KMS-11 (cell line): Measurements from ENCODE around the gene MYO3B.

ENCODE experiments used
- H2AFZ ChIP-seq: fragments of 200-600 bp; sonication (generic); 2 replicates; pipeline ENCODE4 v1.6.1; 2016; ENCODE audit warnings: antibody characterized with exemption, mixed run types, low read depth
- H3K27ac ChIP-seq: fragments of 200-600 bp; sonication (generic); 2 replicates; pipeline ENCODE4 v1.6.1; 2016; ENCODE audit warnings: mild to moderate bottlenecking, mixed run types
- H3K27me3 ChIP-seq: fragments of 200-600 bp; sonication (generic); 2 replicates; pipeline ENCODE4 v1.6.1; 2017; ENCODE audit warnings: mild to moderate bottlenecking, low read depth, mixed run types, moderate library complexity; ENCODE audit not compliant: insufficient read depth
- H3K36me3 ChIP-seq: fragments of 200-600 bp; sonication (generic); 2 replicates; pipeline ENCODE4 v1.6.1; 2017; ENCODE audit warnings: mild to moderate bottlenecking, mixed run types; ENCODE audit not compliant: insufficient read depth
- H3K4me1 ChIP-seq: fragments of 200-600 bp; sonication (generic); 2 replicates; pipeline ENCODE4 v1.6.1; 2016; ENCODE audit warnings: mild to moderate bottlenecking, low read depth, mixed run types; ENCODE audit not compliant: poor library complexity, severe bottlenecking
- H3K4me2 ChIP-seq: fragments of 200-600 bp; sonication (generic); 2 replicates; pipeline ENCODE4 v1.7.0; 2016; ENCODE audit warnings: mild to moderate bottlenecking, mixed run types
- H3K4me3 ChIP-seq: fragments of 200-600 bp; sonication (generic); IDR thresholded peaks from 2 replicates; pipeline ENCODE4 v1.6.1; 2017; ENCODE audit warnings: low read depth, low read length, mixed read lengths; ENCODE audit not compliant: insufficient read depth
- H3K79me2 ChIP-seq: fragments of 200-600 bp; sonication (generic); 2 replicates; pipeline ENCODE4 v1.6.1; 2016; ENCODE audit warnings: low read depth, mixed run types; ENCODE audit not compliant: insufficient read depth
- H3K9ac ChIP-seq: fragments of 200-600 bp; sonication (generic); 2 replicates; pipeline ENCODE4 v1.6.1; 2016; ENCODE audit warnings: mild to moderate bottlenecking, mixed run types
- H4K20me1 ChIP-seq: fragments of 200-600 bp; sonication (generic); 2 replicates; pipeline ENCODE4 v1.6.1; 2016; ENCODE audit warnings: mild to moderate bottlenecking, mixed run types; ENCODE audit not compliant: insufficient read depth
- TF ChIP-seq, protein P1 (sequence below): fragments of 200-600 bp; sonication (generic); conservative IDR thresholded peaks from 2 replicates; pipeline ENCODE4 v1.6.1; 2017; ENCODE audit warnings: low read depth, mild to moderate bottlenecking, antibody characterized with exemption, low read length, moderate library complexity, mixed read lengths

Gene MYO3B

DNA sequence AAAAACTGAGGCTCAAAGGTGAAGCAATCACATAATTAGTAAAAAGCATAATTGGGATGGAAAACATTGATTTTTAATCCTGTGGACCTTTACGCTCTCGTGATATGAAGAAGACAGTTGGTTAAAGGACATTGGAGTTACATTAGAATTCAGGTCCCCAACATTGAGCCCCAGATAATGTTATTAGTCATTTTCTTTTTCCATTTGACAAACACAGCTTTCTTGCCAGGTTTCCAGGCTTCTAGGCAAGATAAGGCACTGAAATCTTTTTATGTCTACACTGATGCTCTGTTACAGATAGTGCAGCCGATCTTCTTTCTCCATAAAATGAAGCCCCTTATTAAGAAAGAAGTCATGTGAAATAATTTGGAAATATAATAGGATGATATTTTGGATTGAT is 38.5 kb downstream of the MYO3B start:
- Histone ChIP-seq H3K27ac (no peak overlapping the region), H3K27me3 (no peaks in the 10 kb centered on the region), H4K20me1 (no peaks in the 10 kb centered on the region), H3K9ac (no peak overlapping the region), H3K79me2 (no peaks in the 10 kb centered on the region), H3K4me3 (no peak overlapping the region), H3K4me2 (no peak overlapping the region), H2AFZ (no peak overlapping the region), H3K4me1 (no peaks in the 10 kb centered on the region), H3K36me3 (no peaks in the 10 kb centered on the region)
- TF ChIP-seq, protein P1, sequence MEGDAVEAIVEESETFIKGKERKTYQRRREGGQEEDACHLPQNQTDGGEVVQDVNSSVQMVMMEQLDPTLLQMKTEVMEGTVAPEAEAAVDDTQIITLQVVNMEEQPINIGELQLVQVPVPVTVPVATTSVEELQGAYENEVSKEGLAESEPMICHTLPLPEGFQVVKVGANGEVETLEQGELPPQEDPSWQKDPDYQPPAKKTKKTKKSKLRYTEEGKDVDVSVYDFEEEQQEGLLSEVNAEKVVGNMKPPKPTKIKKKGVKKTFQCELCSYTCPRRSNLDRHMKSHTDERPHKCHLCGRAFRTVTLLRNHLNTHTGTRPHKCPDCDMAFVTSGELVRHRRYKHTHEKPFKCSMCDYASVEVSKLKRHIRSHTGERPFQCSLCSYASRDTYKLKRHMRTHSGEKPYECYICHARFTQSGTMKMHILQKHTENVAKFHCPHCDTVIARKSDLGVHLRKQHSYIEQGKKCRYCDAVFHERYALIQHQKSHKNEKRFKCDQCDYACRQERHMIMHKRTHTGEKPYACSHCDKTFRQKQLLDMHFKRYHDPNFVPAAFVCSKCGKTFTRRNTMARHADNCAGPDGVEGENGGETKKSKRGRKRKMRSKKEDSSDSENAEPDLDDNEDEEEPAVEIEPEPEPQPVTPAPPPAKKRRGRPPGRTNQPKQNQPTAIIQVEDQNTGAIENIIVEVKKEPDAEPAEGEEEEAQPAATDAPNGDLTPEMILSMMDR, result no peak

DNA sequence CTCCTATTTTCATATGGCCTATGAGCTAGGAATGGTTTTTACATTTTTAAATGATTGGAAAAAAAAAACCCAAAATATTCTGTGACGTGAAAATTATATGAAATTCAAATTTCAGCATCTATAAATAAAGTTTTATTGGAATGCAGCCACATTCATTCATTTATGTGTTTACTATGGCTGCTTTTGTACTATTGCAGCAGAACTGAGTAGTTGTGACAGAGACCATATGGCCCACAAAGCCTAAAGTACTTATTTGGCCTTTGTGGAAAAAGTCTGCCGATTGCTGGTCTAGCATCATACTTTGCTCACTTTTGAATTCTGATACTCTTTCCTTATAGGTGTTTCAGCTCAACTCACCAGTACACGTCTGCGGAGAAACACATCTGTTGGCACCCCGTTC is 39.0 kb downstream of the MYO3B start:
- Histone ChIP-seq H3K4me2 (no peak overlapping the region), H3K27ac (no peak overlapping the region), H3K4me3 (no peak overlapping the region), H4K20me1 (no peaks in the 10 kb centered on the region), H3K27me3 (no peaks in the 10 kb centered on the region), H2AFZ (no peak overlapping the region), H3K4me1 (no peaks in the 10 kb centered on the region), H3K79me2 (no peaks in the 10 kb centered on the region), H3K9ac (no peak overlapping the region), H3K36me3 (no peaks in the 10 kb centered on the region)
- TF ChIP-seq, protein P1, result no peak

DNA sequence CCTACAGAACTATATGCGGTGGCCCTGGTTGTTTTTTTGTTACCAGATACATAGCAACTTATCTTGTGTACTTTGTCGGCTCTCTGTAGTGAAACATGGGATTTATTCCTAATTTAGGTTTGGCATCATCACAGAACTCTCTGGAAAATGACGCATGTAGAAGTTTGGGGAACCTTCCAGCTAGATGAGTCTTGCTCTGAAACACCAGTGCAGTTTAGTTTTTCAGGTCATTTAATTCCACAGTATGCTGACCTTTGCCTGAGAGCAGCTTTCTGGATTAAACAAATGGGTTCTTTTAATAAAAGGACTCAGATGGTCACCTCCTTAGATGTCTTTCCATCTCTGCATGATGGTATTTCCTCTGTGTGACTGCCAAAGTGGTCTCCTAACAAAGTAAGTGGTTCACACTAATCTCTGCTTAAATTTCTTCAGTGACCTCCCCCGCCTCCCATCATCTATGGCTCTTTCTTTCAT is 39.9 kb downstream of the MYO3B start:
- Histone ChIP-seq H3K36me3 (no peaks in the 10 kb centered on the region), H4K20me1 (no peaks in the 10 kb centered on the region), H3K79me2 (no peaks in the 10 kb centered on the region), H2AFZ (no peak overlapping the region), H3K4me1 (no peaks in the 10 kb centered on the region), H3K27ac (no peak overlapping the region), H3K4me2 (no peak overlapping the region), H3K9ac (no peak overlapping the region), H3K27me3 (no peaks in the 10 kb centered on the region), H3K4me3 (no peak overlapping the region)
- TF ChIP-seq, protein P1, result no peak

DNA sequence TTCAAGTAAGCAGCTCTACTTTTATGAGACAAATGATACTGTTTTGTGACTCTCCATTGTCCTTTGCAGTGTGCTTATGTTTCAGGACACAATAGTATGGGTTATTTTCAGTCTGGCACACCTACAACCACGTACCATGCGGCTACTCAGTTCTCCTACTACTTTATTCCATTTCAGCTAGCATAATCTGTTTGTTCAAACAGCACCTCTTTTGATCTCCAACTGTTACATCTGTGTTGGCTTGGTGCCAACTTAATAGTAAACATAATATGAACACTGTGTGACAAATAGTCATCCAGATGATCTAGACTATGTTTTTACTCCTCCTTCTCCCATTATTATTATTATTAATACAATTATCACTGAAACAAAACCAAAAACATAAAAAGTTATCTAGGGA is 40.5 kb downstream of the MYO3B start:
- Histone ChIP-seq H3K9ac (no peak overlapping the region), H3K4me2 (no peak overlapping the region), H2AFZ (no peak overlapping the region), H3K27me3 (no peaks in the 10 kb centered on the region), H3K4me1 (no peaks in the 10 kb centered on the region), H3K79me2 (no peaks in the 10 kb centered on the region), H3K36me3 (no peaks in the 10 kb centered on the region), H3K4me3 (no peak overlapping the region), H3K27ac (no peak overlapping the region), H4K20me1 (no peaks in the 10 kb centered on the region)
- TF ChIP-seq, protein P1, result no peak

DNA sequence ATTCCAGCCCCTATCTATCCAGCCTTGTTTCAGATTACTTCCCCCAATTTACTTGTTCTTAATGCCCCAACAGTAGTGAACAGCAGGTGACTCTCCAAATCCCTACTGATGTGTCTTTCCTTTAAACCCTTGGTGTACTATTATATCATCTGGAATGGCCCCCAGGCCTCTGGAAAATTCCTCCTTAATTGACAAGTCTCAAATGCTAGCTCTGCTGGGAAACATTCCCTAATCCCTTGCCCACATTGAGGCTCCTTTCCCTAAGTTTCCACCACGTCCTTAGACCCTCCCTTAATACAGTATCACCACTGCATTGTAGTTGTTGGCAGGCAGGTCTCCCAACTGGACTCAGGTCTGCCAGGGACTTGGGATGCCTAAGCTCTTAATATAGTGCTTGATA is 41.0 kb downstream of the MYO3B start:
- Histone ChIP-seq H3K9ac (no peak overlapping the region), H3K4me2 (no peak overlapping the region), H4K20me1 (no peaks in the 10 kb centered on the region), H3K27me3 (no peaks in the 10 kb centered on the region), H3K4me1 (no peaks in the 10 kb centered on the region), H3K36me3 (no peaks in the 10 kb centered on the region), H3K79me2 (no peaks in the 10 kb centered on the region), H2AFZ (no peak overlapping the region), H3K27ac (no peak overlapping the region), H3K4me3 (no peak overlapping the region)
- TF ChIP-seq, protein P1, result no peak
